ENCODE data around the gene ZNF407.

ZNF407 gene

GRCh38 chr18:74773171-74773624, 175.5 kb downstream of the ZNF407 start:
- in situ Hi-C loops (cut with MboI; ENCODE audit: low sequenced_read_pairs): no loop called here

GRCh38 chr18:74774486-74774885, 176.8 kb downstream of the ZNF407 start:
- in situ Hi-C loops (cut with MboI; ENCODE audit: low sequenced_read_pairs): no loop called here

GRCh38 chr18:74775239-74775638, 177.6 kb downstream of the ZNF407 start:
- in situ Hi-C loops (cut with MboI; ENCODE audit: low sequenced_read_pairs): no loop called here

- in situ Hi-C loops (cut with MboI; ENCODE audit: low sequenced_read_pairs): no loop called here
These were observed 180.6 kb downstream of the ZNF407 start for GRCh38 chr18:74778191-74778847.

- in situ Hi-C loops (cut with MboI; ENCODE audit: low sequenced_read_pairs): no loop called here
These were observed 187.1 kb downstream of the ZNF407 start for GRCh38 chr18:74784752-74785151.

- in situ Hi-C loops (cut with MboI; ENCODE audit: low sequenced_read_pairs): no loop called here
These were observed 188.0 kb downstream of the ZNF407 start for GRCh38 chr18:74785632-74786031.

- in situ Hi-C loops (cut with MboI; ENCODE audit: low sequenced_read_pairs): no loop called here
These were observed 191.0 kb downstream of the ZNF407 start for GRCh38 chr18:74788657-74789056.

- in situ Hi-C loops (cut with MboI; ENCODE audit: low sequenced_read_pairs): no loop called here
These were observed 191.4 kb downstream of the ZNF407 start for GRCh38 chr18:74789078-74789477.

GRCh38 chr18:74790451-74790850, 192.8 kb downstream of the ZNF407 start:
- in situ Hi-C loops (cut with MboI; ENCODE audit: low sequenced_read_pairs): no loop called here

GRCh38 chr18:74791501-74792194, 194.0 kb downstream of the ZNF407 start:
- in situ Hi-C loops (cut with MboI; ENCODE audit: low sequenced_read_pairs): no loop called here

- in situ Hi-C loops (cut with MboI; ENCODE audit: low sequenced_read_pairs): no loop called here
These were observed 196.1 kb downstream of the ZNF407 start for GRCh38 chr18:74793746-74794145.

GRCh38 chr18:74795751-74796150, 198.1 kb downstream of the ZNF407 start:
- in situ Hi-C loops (cut with MboI; ENCODE audit: low sequenced_read_pairs): no loop called here

GRCh38 chr18:74796211-74796610, 198.5 kb downstream of the ZNF407 start:
- in situ Hi-C loops (cut with MboI; ENCODE audit: low sequenced_read_pairs): no loop called here

- in situ Hi-C loops (cut with MboI; ENCODE audit: low sequenced_read_pairs): no loop called here
These were observed 199.3 kb downstream of the ZNF407 start for GRCh38 chr18:74796841-74797576.

- in situ Hi-C loops (cut with MboI; ENCODE audit: low sequenced_read_pairs): no loop called here
These were observed 200.0 kb downstream of the ZNF407 start for GRCh38 chr18:74797577-74798151.

GRCh38 chr18:74799542-74799941, 201.9 kb downstream of the ZNF407 start:
- in situ Hi-C loops (cut with MboI; ENCODE audit: low sequenced_read_pairs): no loop called here

- in situ Hi-C loops (cut with MboI; ENCODE audit: low sequenced_read_pairs): no loop called here
These were observed 202.4 kb downstream of the ZNF407 start for GRCh38 chr18:74800098-74800497.

- in situ Hi-C loops (cut with MboI; ENCODE audit: low sequenced_read_pairs): no loop called here
These were observed 205.4 kb downstream of the ZNF407 start for GRCh38 chr18:74803117-74803516.

GRCh38 chr18:74803769-74804168, 206.1 kb downstream of the ZNF407 start:
- in situ Hi-C loops (cut with MboI; ENCODE audit: low sequenced_read_pairs): no loop called here

GRCh38 chr18:74804677-74805076, 207.0 kb downstream of the ZNF407 start:
- in situ Hi-C loops (cut with MboI; ENCODE audit: low sequenced_read_pairs): no loop called here

GRCh38 chr18:74806073-74806472, 208.4 kb downstream of the ZNF407 start:
- in situ Hi-C loops (cut with MboI; ENCODE audit: low sequenced_read_pairs): no loop called here

All from HL-60/S4 treated with retinoic acid at 250 ng/mL for 4 days and 3 days (cell line).